Measurements from ENCODE around the gene MKRN2OS.
A peak's percentile ranks its signal among the peaks of the same experiment; 100 is the strongest.

MKRN2OS gene

DNA sequence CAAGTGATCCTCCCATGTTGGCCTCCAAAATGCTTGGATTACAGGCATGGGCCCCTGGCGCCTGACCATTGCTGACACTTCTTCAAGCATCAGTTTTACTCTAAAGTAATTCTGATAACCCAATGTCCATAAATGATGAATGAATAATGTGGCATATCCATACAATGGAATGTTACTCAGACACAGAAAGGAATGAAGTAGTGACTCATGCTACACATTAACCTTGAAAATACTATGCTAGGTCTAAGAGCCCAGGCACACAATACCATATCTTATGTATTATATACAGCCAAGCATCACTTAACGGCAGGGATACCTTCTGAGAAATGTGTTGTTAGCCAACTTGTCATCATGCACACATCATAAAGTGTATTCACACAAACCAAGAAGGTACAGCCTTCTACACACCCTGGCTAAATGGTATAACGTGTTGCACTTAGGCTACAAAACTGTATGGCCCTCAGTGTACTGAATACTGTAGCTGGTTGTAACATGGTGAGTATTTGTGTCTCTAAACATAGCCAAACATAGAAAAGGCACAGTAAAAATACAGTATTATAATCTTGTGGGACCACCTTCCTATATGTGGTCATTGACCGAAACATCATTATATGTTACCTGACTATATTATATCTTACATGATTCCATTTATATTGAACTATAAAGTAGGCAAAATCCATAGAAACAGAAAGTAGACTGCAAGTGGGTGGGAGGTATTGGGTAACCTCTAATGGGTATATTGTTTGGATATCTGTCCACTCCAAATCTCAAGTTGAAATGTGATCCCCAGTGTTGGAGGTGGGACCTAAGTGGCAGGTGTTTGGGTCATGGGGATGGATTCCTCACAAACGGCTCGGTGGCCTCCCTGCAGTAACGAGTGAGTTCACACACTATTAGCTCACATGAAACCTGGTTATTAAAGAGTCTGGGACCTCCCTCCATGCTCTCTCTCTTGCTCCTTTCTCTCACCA is 43.0 kb upstream of the MKRN2OS start:
- ChIA-PET CTCF (interaction anchor here (1.1 kb wide), 1 partner anchor 26 kb away, joined by 4 read pairs; no protein-coding TSS in a partner anchor), POLR2A (no interaction called here)
- no peaks in the 10 kb centered on the region for H3K9me3 ChIP-seq (ENCODE audit: control insufficient read depth, insufficient read depth, low read depth, low read length)
- H3K36me3 ChIP-seq (ENCODE audit: control insufficient read depth in 2 of 2, insufficient read depth in 1 of 2, low read length in 2 of 2) = peaks cover 57 to 91% of the 10 kb centered on the region in 2 experiments
- H3K27ac ChIP-seq (ENCODE audit: extremely low read depth, low read depth, low read length) = no peak overlapping the region
- TF ChIP-seq ZNF221 (tag by site-specific recombination; IDR thresholded peaks at IDR 0.05; ENCODE audit: borderline replicate concordance) (no peak), GLIS2 (tag by site-specific recombination; IDR thresholded peaks at IDR 0.05) (0 out of 2 replicates have a peak, but pooled peaks have one; percentile 14), SCRT1 (tag by site-specific recombination; IDR thresholded peaks at IDR 0.05; ENCODE audit: borderline replicate concordance) (peak; percentile 53; the same call in 1 of the 2 replicates), SCRT2 (tag by site-specific recombination; IDR thresholded peaks at IDR 0.05) (peak; percentile 64), ZFHX2 (tag by site-specific recombination; conservative IDR thresholded peaks at IDR 0.05) (0 out of 2 replicates have a peak, but pooled peaks have one; percentile 33), SP7 (tag by site-specific recombination; IDR thresholded peaks at IDR 0.05) (peak; percentile 90), PRDM1 (tag by site-specific recombination; IDR thresholded peaks at IDR 0.05) (peak; percentile 74), ZNF169 (tag by site-specific recombination; IDR thresholded peaks at IDR 0.05) (no peak), ZNF416 (tag by site-specific recombination; IDR thresholded peaks at IDR 0.05) (no peak), WT1 (tag by site-specific recombination; IDR thresholded peaks at IDR 0.05) (no peak)
- TF ChIP-seq, protein P1, sequence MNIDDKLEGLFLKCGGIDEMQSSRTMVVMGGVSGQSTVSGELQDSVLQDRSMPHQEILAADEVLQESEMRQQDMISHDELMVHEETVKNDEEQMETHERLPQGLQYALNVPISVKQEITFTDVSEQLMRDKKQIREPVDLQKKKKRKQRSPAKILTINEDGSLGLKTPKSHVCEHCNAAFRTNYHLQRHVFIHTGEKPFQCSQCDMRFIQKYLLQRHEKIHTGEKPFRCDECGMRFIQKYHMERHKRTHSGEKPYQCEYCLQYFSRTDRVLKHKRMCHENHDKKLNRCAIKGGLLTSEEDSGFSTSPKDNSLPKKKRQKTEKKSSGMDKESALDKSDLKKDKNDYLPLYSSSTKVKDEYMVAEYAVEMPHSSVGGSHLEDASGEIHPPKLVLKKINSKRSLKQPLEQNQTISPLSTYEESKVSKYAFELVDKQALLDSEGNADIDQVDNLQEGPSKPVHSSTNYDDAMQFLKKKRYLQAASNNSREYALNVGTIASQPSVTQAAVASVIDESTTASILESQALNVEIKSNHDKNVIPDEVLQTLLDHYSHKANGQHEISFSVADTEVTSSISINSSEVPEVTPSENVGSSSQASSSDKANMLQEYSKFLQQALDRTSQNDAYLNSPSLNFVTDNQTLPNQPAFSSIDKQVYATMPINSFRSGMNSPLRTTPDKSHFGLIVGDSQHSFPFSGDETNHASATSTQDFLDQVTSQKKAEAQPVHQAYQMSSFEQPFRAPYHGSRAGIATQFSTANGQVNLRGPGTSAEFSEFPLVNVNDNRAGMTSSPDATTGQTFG (tag by site-specific recombination; IDR thresholded peaks at IDR 0.05; ENCODE audit: borderline replicate concordance) = no peak
- TF ChIP-seq, protein P2, sequence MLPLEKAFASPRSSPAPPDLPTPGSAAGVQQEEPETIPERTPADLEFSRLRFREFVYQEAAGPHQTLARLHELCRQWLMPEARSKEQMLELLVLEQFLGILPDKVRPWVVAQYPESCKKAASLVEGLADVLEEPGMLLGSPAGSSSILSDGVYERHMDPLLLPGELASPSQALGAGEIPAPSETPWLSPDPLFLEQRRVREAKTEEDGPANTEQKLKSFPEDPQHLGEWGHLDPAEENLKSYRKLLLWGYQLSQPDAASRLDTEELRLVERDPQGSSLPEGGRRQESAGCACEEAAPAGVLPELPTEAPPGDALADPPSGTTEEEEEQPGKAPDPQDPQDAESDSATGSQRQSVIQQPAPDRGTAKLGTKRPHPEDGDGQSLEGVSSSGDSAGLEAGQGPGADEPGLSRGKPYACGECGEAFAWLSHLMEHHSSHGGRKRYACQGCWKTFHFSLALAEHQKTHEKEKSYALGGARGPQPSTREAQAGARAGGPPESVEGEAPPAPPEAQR (tag by site-specific recombination; IDR thresholded peaks at IDR 0.05) = no peak
- no peak overlapping the region for H3K4me3 ChIP-seq (ENCODE audit: low read depth, low read length)
- H3K4me1 ChIP-seq (ENCODE audit: control insufficient read depth, insufficient read depth, low read length) = no peaks in the 10 kb centered on the region

DNA sequence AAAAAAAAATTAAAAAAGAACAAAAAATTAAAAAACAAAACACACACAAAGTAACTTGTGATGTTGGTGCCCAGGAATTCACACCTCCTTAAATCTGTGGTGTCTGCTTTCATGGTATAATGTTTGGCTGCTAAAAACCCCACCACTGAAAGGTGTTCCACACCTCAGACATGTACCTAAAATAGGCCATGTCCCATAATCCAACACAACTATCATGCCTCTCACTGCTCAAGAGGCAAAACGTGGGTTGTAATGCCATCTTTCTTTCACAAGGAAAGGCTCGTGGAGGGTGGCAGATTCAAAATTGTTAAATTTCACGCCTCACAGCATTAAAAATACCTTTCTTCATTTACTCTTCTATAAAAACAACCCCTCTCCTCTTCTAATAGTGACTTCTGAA is 41.1 kb upstream of the MKRN2OS start:
- no peaks in the 10 kb centered on the region for H3K4me1 ChIP-seq (ENCODE audit: control insufficient read depth, insufficient read depth, low read length)
- H3K9me3 ChIP-seq (ENCODE audit: control insufficient read depth, insufficient read depth, low read depth, low read length) = no peaks in the 10 kb centered on the region
- H3K36me3 ChIP-seq (ENCODE audit: control insufficient read depth in 2 of 2, insufficient read depth in 1 of 2, low read length in 2 of 2) = peaks cover 52 to 99% of the 10 kb centered on the region in 2 experiments
- ChIA-PET CTCF (interaction anchor here (1.4 kb wide), 1 partner anchor 8 kb away, joined by 3 read pairs; no protein-coding TSS in a partner anchor), POLR2A (no interaction called here)
- H3K4me3 ChIP-seq (ENCODE audit: low read depth, low read length) = no peak overlapping the region
- no peak overlapping the region for H3K27ac ChIP-seq (ENCODE audit: extremely low read depth, low read depth, low read length)
- TF ChIP-seq, protein P3, sequence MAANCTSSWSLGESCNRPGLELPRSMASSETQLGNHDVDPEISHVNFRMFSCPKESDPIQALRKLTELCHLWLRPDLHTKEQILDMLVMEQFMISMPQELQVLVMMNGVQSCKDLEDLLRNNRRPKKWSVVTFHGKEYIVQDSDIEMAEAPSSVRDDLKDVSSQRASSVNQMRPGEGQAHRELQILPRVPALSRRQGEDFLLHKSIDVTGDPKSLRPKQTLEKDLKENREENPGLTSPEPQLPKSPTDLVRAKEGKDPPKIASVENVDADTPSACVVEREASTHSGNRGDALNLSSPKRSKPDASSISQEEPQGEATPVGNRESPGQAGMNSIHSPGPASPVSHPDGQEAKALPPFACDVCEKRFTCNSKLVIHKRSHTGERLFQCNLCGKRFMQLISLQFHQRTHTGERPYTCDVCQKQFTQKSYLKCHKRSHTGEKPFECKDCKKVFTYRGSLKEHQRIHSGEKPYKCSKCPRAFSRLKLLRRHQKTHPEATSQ (tag by site-specific recombination; IDR thresholded peaks at IDR 0.05) = no peak
- TF ChIP-seq ZNF354C (tag by site-specific recombination; IDR thresholded peaks at IDR 0.05; ENCODE audit: borderline replicate concordance, low read depth) (no peak), WT1 (tag by site-specific recombination; IDR thresholded peaks at IDR 0.05) (no peak), BCL11A (tag by site-specific recombination; IDR thresholded peaks at IDR 0.05; ENCODE audit: low read depth) (no peak), RBAK (tag by site-specific recombination; IDR thresholded peaks at IDR 0.05) (no peak), ZSCAN30 (tag by site-specific recombination; IDR thresholded peaks at IDR 0.05) (no peak), ZNF600 (tag by site-specific recombination; IDR thresholded peaks at IDR 0.05) (no peak), ZNF404 (tag by site-specific recombination; IDR thresholded peaks at IDR 0.05) (no peak), ZNF623 (tag by site-specific recombination; IDR thresholded peaks at IDR 0.05) (no peak), ZNF837 (tag by site-specific recombination; IDR thresholded peaks at IDR 0.05) (no peak), GLIS2 (tag by site-specific recombination; IDR thresholded peaks at IDR 0.05) (no peak), ZFP3 (tag by site-specific recombination; IDR thresholded peaks at IDR 0.05; ENCODE audit: low read depth) (no peak), ZNF239 (tag by site-specific recombination; IDR thresholded peaks at IDR 0.05) (no peak), KLF9 (tag by site-specific recombination; IDR thresholded peaks at IDR 0.05; ENCODE audit: low read depth) (no peak)
- TF ChIP-seq, protein P4, sequence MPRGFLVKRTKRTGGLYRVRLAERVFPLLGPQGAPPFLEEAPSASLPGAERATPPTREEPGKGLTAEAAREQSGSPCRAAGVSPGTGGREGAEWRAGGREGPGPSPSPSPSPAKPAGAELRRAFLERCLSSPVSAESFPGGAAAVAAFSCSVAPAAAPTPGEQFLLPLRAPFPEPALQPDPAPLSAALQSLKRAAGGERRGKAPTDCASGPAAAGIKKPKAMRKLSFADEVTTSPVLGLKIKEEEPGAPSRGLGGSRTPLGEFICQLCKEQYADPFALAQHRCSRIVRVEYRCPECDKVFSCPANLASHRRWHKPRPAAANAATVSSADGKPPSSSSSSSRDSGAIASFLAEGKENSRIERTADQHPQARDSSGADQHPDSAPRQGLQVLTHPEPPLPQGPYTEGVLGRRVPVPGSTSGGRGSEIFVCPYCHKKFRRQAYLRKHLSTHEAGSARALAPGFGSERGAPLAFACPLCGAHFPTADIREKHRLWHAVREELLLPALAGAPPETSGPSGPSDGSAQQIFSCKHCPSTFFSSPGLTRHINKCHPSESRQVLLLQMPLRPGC (tag by site-specific recombination; IDR thresholded peaks at IDR 0.05) = no peak
- TF ChIP-seq, protein P5, sequence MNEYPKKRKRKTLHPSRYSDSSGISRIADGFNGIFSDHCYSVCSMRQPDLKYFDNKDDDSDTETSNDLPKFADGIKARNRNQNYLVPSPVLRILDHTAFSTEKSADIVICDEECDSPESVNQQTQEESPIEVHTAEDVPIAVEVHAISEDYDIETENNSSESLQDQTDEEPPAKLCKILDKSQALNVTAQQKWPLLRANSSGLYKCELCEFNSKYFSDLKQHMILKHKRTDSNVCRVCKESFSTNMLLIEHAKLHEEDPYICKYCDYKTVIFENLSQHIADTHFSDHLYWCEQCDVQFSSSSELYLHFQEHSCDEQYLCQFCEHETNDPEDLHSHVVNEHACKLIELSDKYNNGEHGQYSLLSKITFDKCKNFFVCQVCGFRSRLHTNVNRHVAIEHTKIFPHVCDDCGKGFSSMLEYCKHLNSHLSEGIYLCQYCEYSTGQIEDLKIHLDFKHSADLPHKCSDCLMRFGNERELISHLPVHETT (tag by site-specific recombination; IDR thresholded peaks at IDR 0.05) = no peak

All from HEK293 (cell line).